Measurements from ENCODE around the gene ACSBG1.

GRCh38 chr15:78249131-78249530, 14.8 kb upstream of the ACSBG1 start:
- no peak for TF ChIP-seq CTCF (IDR thresholded peaks at IDR 0.05)
- TF ChIP-seq POLR2A (IDR thresholded peaks at IDR 0.05), result no peak
- no peak for TF ChIP-seq EP300 (IDR thresholded peaks at IDR 0.05)
- no peak for TF ChIP-seq POLR2AphosphoS5 (IDR thresholded peaks at IDR 0.05)

All from gastroesophageal sphincter (tissue), 3 donors.